Activated T-cell treated with anti-CD3 and anti-CD28 coated beads, Interleukin-2, amount 50 U/mL, for 1 hour (primary cell): ENCODE results near the gene ADGRG1.
"Not testable (repeated sequence)": the region's sequence is repeated elsewhere in the genome, so short reads cannot be mapped to it uniquely, and the experiment has no call there.

Experiments used
- DNase-seq: peaks from one replicate; pipeline ENCODE4 v3.0.0-alpha.2; 2020

Gene ADGRG1

GRCh38 chr16:57628008-57628781 lies at the start of gene ADGRG1:
ADGRG1 (plus strand) TSS chr16:57628630; CDS start chr16:57650288, 21,658 bp downstream.
- DNase-seq, result peak; percentile 35

DNA sequence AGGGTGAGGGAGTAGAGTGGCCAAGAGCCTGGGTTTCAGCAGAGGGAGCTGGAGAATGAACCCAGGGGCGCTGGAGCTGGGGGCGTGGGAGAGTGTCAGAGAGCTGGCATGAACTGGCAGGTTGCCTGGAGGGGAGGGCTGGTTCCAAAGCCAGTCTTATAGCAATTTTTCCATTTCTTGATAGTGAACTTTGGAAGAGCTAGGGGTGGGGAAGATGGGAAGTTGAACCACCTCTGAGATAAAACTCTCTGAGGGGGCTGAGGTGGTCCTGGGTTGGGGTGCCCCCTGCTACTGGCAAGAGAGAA lies 49.1 kb upstream of the ADGRG1 start:
- DNase-seq, result no peak

DNA sequence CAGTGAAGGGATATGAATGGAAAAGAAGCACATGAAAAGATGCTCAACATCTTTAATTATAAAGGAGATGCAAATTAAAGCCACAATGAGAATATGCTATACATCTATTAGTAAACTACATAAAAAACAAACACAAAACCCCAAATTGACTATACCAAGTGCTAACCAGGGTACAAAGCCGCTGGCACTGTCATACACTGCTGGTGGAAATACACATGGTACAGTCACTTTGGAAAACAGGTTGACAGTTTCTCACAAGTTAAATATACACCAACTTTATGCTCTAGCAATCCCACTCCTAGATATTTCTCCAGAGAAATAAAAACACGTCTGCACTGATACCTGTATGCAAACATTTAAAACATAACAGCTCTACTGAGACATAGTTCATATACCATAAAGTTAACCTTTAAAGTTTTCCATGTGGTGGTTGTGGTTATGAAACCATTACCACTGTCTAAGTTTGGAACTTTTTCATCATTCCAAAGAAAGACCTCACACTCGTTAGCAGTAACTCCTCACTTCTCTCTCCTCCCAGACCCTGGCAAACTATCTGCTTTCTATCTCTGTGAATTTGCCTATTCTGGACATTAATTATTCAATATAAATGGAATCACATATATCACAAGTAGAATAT lies 43.3 kb upstream of the ADGRG1 start:
- DNase-seq, result no peak

DNA sequence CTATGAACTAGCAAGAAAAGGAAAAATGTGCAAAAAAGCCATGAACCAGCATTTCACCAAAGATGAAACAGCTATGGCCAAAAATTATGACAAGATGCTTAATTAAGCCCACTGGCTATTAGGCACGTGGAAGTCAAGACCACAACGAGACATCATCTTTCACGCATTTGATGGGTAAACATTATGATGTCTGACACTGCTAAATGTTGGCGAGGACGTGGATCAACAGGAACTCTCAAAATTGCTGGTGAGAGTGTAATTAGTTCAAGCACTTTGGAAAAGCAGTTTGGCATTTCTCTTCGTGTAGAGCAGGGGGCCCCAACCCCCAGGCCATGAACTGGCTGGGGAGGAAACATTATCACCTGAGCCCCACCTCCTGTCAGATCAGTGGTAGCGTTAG lies 39.6 kb upstream of the ADGRG1 start:
- no peak for DNase-seq

GRCh38 chr16:57589374-57589773 lies 39.1 kb upstream of the ADGRG1 start:
- no peak for DNase-seq

GRCh38 chr16:57590654-57591085 lies 37.8 kb upstream of the ADGRG1 start:
- DNase-seq, result no peak

DNA sequence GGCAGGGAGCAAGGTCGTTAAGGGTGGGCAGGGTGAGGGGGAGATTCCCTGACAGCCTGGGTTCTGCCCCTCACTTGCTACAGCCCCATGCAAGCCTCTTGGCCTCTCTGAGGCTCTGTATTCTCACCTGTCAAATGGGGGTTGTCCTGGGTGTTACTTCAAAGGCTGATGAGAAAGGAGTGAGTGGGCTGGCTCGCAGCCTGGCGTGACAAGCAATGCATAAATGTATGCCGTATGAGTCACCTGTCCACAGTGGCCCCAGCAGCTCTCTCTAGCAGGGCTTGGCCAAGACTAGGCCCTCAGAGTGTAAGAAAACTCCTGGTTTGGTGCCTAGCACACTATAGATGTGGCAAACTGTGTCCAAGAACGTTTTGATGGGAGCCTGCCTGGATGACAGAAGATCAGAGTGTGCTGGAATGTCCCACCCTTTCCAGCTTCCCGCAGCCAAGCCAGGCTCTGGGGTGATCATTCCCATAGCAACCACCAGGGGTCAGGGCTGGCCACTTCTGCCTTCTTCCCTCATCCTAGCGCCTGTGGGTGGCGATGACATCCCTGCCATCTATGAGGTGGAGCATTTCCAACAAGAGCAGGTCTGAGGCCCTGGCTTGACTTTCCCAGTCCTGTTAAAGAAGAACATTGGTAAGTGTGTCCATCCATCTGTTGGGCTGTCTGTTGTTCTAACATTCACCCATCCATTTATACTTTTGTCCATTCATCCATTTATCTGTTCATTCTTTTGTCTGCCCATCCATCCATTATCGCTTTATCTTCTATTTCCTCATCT lies 37.2 kb upstream of the ADGRG1 start:
- DNase-seq, result peak; percentile 68

GRCh38 chr16:57591870-57592485 lies 36.5 kb upstream of the ADGRG1 start:
- no peak for DNase-seq

DNA sequence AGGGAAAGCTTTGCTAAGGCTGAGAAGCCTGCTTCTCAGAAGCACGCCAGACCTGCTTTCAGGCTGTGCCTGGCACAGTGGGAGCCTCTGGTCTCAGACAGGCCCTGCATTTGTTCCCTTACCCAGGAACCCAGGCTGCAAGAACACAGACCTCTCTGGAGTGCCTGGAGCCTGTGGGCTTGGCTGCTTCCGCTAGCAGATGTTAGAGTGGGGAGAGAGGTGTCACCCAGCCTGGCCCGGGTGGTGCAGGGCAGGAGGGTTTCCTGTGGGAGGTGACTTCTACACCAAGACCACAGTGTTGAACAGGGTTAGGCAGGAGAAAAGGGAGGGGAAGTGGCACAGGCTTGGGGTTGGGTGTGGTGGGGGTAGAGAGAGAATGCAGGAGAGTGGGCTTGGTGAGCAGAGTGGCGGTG lies 35.8 kb upstream of the ADGRG1 start:
- peak; percentile 66 for DNase-seq

DNA sequence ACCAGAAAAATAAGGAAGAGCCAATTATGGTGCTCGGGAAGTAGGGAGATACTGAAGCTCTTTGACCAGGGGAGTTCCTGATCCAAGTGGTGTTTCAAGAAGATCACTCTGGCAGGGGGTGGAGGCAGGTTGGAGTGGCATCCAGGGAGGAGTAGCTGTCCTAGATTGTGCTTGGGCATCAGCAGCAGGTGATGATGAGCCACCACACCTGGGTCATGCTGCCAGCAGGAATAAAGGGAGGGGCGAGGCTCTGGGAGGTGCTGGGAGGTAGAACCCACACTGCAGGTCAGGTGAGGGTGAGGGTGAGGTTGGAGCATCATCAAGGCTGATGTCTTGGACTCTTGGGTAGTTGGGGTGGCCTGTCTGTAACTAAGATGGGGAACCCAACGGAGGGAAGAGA lies 35.4 kb upstream of the ADGRG1 start:
- DNase-seq, result no peak

GRCh38 chr16:57593990-57594389 lies 34.4 kb upstream of the ADGRG1 start:
- DNase-seq, result no peak

DNA sequence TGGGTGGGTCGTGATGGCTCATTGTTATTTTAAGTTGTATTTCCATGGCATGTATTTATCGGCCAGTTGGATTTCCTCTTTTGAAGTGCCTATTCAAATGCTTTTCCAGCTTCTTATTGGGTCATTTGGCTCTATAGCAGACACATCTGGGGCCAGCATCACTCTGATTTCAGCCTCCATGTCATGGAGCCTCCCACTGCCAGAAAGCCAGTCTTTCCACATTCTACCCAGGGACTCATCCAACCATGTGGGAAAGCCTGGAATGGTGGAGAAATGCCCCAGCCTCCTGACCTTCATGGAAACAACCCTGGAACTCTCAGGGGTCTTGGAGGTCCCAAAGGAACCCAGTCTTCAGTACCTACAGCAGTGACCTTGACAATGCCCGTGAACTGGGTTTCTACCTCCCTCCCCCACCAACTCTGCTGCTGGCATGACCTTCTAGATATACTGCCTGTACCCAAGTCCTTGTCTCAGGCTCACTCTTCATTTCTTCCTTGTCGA lies 33.8 kb upstream of the ADGRG1 start:
- DNase-seq, result no peak

DNA sequence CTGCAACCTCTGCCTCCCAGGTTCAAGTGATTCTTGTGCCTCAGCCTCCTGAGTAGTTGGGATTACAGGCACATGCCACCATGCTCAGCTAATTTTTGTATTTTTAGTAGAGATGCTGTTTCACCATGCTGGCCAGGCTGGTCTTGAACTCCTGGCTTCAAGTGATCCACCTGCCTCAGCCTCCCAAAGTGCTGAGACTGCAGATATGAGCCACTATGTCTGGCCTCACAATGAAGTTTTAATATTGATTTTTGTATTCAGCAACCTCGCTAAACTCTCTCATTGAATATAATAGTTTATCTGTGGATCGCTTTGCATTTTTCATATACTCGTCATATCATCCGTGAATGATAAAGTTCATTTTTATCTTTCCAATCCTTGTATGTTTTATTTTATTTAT lies 32.2 kb upstream of the ADGRG1 start:
- not testable (repeated sequence) for DNase-seq

DNA sequence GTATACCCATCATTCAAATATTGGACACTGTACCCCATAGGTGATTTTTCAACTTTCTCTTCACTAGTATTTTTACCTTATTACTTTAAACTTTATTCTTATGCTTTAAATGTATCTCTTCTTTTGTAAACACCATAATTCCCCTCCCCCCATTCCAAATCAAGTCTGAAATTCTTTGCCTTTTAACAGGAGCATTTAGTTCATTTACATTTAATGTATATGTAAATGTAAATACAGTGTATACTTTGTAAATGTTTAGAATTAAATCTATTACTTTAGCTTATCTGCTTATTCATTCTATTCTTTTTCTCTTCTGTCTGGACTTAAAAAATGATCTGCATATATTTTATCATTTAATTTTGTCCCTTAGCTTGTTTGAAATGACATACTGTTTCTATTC lies 30.0 kb upstream of the ADGRG1 start:
- no peak for DNase-seq

DNA sequence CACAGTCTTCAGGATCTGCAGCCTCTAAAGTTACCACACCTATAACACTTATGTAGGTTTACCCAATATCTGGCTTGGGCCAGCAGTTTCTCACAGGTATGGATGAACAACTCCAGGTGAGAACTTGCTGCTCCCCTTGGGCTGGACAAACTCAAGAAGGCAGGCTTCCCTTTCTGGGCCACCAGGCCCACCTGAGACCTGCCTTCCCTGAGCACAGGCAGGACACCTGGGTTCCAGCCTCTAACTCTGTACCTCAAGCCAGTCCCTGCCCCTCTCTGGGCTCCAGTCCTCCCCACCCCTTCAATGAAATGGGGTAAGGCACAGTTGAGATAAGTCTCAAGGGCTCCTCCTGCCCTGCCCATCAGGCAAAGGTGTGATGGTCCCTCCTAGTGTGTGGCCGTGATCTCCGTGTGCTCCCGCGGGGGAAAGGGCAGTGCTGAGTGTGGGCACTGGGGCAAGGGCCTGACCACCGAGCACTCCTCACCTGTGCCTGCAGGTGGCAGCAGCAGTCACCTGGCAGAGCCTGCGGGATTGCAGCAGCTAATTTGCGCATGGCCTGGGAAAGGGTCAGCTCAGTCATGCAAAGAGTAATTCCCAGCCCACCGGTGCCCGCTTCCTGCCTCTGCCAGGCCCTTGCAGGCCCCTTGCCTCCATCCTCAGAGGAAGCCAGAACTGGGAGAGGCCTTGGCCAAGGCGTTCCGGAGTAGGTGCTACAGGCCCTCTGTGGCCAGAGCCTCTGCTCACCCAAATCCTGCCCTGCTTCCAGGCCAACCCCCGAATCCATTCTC lies 28.2 kb upstream of the ADGRG1 start:
- peak; percentile 48 for DNase-seq

DNA sequence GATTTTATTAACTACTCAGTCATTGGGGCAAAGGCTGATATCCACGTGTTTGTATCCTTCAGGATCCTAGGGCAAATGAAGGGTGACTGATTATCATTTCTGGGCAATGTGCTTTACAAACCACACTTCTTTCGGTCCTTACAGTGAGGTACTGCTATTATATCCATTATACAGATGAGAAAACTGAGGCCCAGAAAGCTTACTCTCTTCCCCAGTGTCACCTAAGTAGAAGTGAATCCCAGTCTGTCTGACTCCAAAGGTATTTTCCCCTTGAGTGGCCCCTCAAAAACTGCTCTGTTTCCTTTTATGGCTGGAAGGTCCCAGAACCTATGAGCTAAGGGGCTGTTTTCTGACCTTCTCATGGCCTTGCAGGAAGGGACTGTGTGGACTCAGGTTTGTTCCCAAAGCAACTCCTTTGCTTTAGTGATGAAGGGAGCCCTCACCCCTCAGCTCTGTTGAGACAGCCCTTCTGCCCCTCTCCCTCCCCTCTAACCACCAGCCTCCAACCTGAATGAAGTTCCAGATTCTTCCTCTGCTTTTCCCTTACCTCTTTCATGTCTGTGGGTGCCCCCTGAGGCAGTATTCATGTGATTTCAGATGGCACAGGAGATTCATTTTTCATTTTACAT lies 27.4 kb upstream of the ADGRG1 start:
- DNase-seq, result no peak

DNA sequence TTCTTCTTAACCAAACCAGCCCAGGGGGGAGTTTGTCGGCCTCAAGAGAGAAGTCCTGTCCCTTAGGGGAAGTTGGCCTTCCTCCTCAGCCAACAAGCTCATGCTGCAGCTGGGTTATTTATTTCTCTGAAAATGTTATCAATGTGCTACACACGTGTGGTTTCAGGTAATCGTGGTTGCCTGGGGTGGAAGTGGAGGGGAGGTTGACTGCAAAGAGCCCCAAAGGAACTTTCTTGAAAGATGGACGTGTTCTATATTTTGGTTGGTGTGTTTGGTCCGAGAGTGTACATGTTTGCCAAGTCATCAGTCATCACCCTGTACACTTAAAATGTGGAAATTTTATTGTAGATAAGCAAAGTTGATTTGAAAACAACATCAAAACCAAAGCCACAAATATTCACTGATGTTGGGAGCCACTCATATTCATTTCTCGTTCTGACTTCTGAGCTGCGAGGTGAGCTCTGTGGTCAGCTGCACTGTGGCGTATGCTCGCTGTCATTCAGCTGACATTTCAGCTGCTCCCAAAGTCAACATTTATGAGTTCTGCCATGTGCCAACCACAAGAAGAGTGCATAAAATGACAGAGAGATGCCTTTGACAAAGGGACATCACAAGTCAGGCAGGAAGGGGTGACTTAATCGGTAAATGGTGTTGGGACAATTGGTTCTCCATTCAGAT lies 26.5 kb upstream of the ADGRG1 start:
- DNase-seq, result peak; percentile 36

DNA sequence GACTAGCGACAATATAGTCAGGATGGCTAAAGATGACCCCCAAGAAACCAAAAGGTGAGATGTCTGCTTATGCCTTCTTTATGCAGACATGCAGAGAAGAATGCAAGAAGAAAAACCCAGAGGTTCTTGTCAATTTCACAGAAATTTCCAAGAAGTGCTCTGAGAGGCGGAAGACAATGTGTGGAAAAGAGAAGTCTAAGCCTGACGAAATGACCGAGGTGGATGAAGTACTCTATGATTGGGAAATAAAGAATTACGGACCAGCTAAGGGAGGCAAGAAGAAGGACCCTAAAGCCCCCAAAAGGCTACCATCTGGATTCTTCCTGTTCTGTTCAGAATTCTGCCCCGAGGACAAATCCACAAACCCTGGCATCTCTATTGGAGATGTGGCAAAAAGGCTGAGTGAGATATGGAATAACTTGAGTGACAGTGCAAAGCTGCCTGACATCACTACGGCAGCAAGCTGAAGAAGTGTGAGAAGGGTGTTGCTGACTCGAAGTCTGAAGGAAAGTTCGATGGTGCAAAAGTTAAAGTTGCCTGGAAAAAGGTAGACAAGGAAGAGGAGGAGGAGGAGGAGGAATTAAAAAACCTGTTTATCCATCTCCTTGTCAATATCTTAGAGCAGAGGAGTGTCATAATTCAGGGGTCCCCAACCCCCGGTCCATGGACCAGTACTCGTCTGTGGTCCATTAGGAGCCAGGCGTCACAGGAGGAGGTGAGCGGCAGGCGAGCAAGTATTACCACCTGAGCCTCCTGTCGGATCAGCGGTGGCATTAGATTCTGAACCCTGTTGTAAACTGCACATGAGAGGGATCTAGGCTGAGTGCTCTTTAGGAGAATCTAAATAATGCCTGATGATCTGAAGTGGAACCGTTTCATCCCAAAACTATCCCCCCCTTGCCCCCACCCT lies 25.1 kb upstream of the ADGRG1 start:
- DNase-seq, result no peak

GRCh38 chr16:57604177-57604576 lies 24.3 kb upstream of the ADGRG1 start:
- DNase-seq, result no peak

- no peak for DNase-seq
Observed at GRCh38 chr16:57606147-57606846, 22.1 kb upstream of the ADGRG1 start.
